Activated CD4-positive, alpha-beta T cell treated with anti-CD3 and anti-CD28 coated beads, Interleukin-10, Interleukin-2, amounts not matched to agents 100 ng/mL and 50 ng/mL, durations not matched to agents 16 hours and 8 hours (primary cell): ENCODE measurements around the gene MIPEP.

ENCODE experiments used
- DNase-seq: peaks from one replicate; pipeline ENCODE4 v3.0.0-alpha.2; 2020

The MIPEP gene

DNA sequence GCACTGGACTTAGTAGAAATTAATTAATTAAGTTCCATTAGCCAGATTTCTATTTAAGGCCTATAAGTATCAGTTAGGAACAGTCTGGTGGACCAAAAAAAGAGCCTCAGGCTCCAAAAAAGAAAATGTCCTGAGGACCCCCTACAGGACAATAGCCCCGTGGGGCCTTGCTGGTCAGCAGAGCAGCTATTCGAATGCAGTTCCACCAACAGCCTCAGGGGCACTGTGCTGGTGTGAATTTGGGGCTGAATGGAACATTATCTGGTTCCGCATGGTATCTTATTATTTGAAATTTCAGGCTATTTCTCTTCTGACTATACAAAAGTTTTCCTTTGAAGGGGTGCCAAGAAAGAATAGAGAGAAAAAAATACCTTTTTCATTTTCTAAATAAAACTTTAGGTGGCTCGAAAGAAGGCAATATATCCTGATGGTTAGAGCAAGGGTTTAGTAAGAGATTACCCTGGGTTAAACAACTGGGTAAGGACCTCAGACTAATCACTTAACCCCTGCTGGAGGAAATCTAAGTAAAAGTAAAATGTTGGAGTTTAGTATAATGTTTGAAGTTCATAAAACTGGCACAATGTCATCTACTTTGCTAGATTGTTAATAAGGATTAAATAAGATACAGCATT lies 147.2 kb downstream of the MIPEP start:
- DNase-seq: no peak

GRCh38 chr13:23740002-23740401 lies 149.2 kb downstream of the MIPEP start:
- DNase-seq: no peak

- no peak for DNase-seq
Observed at GRCh38 chr13:23739596-23739995, 149.6 kb downstream of the MIPEP start.

DNA sequence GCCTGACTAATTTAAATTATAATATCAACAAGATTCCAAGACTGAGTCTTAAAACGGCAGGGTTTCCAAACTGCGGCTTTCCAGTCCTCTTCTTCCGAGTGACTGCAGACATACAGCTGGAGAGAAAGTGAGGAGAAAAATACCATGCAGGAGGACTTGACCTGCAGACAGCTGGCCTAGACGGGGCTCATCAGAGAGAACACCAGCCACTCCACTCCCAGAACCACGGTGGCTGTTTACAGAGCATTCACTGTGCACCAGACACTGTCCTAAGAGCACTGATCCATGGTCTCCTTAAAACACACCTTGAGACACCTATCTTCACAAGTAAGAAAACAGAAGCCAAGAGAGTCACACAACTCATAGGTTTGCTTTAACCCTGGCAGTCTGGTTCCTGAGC lies 152.7 kb downstream of the MIPEP start:
- no peak for DNase-seq

DNA sequence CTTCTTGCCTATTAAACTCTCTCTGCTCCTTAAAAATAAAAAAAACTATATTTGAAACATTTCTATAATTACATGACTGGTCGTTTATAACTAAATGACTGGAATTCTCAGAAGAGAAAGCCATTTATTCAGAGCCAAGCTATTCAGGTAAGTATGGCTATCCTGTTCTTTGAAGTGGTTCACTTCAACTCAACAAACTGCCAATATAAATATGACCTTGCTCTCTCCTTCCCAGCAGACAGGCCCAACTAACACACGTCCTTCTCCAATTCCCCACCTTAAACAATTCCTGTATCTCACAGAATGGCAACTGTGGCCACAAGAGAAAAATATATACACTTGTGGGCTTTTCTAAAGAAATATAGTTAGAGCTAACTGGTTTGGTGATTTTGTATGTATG lies 153.9 kb downstream of the MIPEP start:
- no peak for DNase-seq

- DNase-seq: no peak
Observed at GRCh38 chr13:23731709-23732108, 157.5 kb downstream of the MIPEP start.

GRCh38 chr13:23730251-23730650 lies 158.9 kb downstream of the MIPEP start:
- no peak for DNase-seq

- no peak for DNase-seq
Observed at GRCh38 chr13:23729531-23729930, 159.7 kb downstream of the MIPEP start.

DNA sequence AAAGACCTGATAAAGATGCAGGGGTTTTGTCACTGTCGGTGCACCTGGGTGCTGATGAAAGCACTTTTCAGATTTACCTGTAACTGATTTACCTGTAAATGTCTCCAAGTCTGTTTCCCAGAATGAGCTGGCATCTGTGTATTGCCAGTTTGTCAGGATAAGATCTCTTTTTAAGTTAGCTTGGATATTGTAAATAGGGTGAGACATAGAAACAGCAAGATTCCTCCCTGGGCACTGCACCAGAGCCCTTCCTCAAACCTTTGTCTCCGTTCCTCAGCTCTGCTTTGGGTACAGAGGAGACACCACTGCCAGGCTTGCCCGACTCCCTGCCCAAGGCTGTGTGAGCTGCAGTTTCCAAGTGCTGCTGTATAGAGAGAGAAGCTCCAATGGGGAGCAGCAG lies 160.4 kb downstream of the MIPEP start:
- DNase-seq: no peak

DNA sequence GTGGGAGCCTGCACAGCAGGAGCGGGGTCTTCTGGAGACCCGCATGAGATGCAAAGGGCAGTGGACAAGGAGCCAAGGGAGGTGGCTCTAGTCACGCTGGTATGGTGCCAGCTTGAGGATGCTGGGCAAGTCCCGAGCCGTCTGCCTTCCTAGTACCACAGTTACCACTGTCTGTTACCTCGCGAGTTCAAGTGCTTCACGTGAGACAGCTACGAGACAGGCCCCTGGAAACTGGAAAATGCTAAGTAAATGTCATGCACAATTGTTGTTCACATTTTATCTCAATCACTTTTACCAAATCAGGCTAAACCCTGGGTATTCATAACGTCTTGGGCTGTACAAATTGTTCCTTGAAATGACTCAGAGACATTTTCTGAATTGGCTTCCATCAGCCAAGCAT lies 163.3 kb downstream of the MIPEP start:
- no peak for DNase-seq

DNA sequence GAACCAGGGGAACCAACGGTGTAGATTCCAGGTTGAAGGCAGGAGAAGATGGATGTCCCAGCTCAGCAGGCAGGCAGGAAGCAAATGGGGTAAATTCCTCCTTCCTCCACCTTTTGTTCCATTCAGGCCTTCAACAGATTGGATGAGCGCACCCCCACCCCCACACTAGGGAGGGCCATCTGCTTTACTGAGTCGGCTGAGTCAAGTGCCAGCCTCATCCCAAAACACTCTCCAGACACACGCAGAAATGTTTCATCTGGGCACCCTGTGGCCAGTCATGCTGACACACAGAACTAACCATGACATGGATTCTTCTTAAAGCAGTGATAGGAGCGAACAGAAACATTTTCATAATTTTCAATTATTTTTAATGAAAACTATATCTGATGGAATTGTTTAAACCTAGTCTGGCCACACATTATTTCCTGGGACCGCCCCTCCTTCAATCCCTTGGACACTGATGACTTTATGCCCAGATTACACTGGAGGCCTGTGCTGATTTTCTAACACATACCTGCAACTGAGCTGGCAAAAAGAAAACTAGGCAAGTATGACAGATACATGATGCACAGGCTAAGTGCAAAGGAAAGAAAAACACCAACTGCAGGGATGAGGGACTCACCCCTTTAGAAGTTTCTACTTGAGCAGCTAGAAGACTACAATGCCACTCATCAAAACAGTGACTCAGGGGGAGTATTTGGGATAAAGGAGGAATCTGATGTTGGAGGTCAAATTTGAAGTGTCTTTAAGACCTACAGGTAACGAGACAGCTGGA lies 164.8 kb downstream of the MIPEP start:
- no peak for DNase-seq

- DNase-seq: no peak
Observed at GRCh38 chr13:23723471-23723870, 165.7 kb downstream of the MIPEP start.

GRCh38 chr13:23722726-23723453 lies 166.3 kb downstream of the MIPEP start:
- no peak for DNase-seq

- DNase-seq: no peak
Observed at GRCh38 chr13:23718996-23719395, 170.2 kb downstream of the MIPEP start.

GRCh38 chr13:23716401-23716800 lies 172.8 kb downstream of the MIPEP start:
- DNase-seq: no peak

DNA sequence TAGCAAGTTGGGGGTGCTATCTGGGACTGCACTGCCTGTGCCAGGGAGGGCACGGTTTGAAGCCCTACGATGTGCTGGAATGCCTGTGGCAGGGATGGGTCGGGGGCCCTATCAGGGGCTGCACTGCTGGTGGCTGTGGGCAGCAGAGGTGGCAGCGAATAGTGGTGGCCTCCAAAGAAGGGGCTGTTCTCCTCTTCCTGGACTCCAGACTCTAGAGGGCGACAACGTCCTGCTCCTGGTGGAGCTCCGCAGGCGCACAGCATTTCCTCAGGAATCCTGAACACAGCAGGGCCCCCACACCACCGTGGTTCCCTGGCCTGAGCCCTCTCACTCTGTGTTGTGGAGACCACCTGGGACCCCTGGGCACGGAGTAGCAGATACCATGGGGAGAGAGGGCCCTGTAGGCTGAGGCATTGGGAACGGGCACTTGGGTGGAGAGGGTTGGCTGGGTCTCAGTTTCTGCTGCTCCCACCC lies 173.4 kb downstream of the MIPEP start:
- peak; percentile 37 for DNase-seq

DNA sequence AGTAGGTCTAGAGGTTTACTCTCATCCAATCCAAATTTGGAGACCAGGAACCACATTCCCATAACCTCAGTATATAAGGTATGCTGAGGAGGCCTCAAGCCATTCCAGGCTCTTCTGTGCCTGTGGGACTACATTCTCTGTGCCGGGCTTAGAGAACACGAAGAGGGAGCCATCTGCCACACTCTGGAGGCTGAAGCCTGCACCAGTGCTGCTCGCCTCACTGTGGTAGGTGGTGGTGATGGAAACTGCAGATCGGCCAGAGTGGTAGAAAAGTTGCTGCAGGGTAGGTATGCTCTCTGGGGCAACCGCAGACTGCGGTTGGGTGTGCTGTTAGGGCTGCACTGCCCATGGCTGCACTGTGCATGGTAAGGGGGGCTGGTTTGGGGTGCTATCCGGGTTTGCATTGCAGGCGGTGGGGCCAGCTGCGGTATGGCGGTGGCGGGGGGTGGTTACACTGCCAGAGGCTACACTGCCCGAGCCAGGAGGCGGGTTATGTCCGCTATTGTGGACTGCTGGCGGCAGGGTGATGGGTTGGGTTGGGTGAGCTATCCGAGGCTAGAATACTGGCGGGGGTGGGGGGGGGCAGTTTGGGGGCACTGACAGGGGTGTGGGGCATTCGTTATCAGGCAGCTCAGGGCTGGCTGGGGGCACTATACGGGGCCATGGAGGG lies 174.0 kb downstream of the MIPEP start:
- no peak for DNase-seq

DNA sequence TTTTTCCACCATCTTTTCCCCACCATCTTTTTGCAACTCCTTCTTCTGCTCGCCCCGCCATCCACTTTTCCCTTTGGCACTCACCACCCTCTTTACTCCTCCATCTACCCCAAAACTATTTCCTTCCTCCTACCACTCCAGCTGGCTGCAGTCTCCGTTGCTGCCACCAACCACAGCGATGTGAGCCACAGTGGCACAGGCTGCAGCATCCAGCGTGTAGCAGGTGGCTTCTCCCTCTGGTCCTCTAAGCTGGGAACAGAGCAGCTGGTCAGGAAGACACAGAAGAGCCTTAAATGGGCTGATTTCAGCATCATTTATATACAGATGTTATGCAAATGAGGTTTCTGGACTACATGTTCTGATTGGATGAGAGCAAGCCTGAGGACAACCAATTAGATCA lies 174.5 kb downstream of the MIPEP start:
- DNase-seq: no peak

DNA sequence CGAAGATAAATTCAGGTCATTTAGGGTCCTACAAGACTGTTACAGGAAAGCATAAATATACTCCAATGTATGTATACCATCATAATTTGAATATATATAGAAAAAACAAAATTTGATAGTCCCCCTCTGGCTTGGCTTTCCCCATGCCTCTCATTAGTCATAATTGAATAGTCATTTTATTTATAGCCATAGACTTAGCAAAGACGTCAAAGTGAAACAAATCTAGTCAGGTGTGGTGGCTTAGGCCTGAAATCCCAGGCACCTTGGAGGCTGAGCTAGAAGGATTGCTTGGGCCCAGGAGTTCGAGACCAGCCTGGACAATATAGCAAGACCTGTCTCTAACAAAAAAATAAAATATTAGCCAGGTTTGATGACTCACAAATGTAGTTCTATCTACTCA lies 177.8 kb downstream of the MIPEP start:
- DNase-seq: no peak

DNA sequence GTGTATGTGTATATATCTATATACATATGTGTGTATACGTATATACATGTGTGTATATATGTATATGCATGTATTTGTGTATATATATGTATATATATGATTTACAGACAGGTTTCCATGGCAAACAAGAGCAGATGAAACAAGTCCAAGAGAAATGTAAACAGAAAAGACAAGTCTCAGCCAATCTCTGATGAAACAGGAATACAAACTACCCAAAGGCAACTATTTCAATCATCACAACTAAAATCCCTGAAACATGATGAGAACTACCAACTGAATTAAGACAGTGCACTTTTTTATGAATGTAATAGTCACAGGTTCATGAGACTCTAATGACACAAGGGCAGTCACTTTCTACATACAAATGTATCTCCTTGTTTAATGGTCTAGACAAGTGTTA lies 178.8 kb downstream of the MIPEP start:
- no peak for DNase-seq

DNA sequence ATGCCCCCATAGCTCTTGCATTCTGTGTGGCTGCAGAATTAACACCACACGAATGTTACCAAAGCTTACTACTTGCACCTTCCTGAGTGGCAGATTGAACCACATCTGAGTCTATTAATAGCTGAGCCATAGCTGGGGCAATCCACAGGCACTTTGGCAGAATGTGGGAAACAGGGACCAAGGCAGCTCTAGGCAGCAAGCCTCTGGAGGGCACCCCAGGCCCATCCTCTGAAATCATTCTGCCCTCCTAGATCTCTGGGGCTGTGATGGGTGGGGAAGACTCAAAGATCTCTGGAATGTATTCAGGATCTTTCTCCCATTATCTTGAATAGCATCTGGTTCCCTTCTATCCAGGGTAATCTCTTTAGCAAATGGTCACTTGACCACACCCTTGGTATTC lies 179.7 kb downstream of the MIPEP start:
- DNase-seq: no peak

DNA sequence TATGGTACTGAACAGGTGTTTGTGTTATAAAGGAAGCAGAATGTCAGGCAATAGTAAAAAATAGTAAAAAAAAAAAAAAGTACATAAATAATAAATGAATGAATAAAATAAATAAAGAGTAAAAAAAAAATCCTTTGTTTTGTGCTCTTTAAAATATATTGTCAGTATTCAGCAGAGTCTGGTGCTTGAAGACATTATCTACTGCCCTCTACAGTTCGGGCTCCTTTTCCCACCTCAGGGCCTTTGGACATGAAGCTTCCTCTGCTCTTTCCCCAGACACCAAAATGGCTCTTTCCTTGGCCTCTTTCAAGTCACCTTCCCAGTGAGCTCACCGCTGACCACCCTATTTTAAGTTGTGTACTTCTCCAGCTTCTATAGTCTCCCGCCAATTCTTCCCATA lies 181.5 kb downstream of the MIPEP start:
- DNase-seq: peak; percentile 14

DNA sequence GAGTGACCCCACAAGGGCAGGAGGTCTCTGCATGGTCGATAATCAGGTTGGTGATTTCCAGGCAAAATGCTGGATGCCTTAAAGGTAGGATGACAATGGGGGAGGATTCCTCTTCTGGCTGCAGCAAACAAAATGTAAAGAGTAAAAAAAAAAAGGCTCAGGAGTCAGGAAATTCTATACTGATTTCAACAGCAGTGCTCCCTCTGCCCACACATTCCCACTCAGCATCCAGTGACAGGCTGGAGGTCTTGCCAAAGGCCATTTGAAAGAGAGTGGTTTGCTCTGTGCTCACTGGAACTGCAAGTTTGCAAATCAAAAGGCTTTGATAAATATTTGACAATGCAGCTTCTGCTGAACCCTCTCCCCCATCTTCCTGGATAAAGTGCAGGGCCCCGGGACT lies 183.6 kb downstream of the MIPEP start:
- DNase-seq: no peak
